GM19455 (cell line): ENCODE results near the gene ZNF536.
"Not testable (repeated sequence)": the region's sequence is repeated elsewhere in the genome, so short reads cannot be mapped to it uniquely, and the experiment has no call there.

Source experiments
- ATAC-seq: cut with Tn5 transposase; IDR thresholded peaks from one replicate; pipeline ENCODE4 v1.9.1; 2021; ENCODE audit not compliant: unreplicated experiment

ZNF536 gene

DNA sequence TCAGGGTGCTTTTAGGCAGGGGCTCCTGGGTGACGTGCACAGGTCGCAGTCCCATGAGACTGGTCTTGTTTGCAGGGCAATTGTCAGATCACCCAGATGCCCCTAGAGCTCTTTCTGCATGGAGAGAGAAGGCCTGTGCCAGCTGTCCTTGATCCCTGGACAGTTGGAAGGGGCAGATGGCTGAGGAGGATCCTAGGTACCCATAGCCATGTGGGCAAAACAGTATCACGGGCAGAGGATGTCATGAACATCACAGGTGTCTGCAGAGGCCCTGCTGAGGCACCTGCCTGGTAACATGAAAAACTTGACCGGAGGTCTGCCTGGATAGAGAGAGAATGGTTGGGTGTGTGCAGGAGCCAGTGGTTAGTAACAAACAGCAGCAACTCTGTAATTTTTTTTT, 99.3 kb downstream of the ZNF536 start:
- no peak for ATAC-seq

DNA sequence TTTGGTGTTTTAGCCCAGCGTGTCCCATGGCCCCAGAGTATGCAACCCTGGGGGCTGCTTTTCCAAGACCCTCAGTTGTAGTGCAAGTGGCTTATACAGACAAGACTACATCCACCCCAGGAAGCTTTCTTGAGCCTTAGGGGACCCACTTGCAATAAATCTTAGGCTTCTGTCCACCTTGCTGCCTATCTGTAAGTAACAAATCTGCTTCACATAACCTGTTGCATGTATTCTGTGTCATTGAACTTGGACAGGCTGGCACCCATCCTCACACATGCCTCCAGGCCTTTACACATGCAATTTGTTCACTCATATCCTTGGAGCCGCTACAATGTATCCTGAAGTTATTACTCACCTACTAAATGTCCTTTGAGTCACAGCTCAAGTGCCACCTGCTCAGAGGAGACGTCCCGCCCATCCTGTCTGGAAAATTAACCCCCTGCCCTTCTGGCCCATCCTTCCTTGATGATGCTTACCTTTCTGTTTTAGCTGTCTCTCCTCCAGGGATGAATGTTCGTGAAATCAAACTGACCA, 101.2 kb downstream of the ZNF536 start:
- ATAC-seq = no peak

DNA sequence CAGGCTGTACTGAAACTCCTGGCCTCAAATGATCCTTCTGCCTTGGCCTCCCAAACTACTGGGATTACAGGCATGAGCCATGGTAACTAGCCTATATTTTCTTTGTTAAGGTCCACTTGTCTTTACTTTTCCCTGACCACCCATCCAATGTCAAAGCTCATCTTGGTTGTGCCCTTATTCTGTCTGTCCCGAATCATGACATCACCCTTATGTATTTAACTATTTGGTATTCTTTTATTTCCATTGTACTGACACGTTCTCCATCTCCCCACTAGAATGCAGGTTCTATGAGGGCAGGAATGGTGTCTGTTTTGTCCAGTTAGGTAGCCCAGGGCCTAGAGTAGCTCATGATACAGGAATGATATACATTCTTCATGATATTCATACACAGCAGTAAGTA, 104.8 kb downstream of the ZNF536 start:
- no peak for ATAC-seq

DNA sequence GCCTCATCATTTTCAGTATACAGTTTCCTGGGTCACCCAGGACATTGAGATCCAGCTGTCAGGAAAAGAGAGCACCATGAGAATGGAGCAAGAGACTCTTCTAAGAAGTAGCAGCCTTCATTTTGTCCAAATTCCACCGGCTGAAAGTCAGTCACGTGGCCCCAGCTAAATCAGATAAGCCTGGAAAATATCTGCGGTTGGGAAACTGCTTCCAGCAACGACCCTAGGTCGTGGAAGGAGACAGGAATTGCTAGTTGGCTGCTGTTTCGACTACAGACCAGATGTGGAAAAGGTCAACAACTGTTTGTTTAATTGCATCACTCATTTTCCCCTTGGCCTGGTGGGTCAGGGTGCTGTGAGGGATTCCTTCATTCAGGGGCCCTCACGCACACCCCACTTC, 107.0 kb downstream of the ZNF536 start:
- no peak for ATAC-seq

DNA sequence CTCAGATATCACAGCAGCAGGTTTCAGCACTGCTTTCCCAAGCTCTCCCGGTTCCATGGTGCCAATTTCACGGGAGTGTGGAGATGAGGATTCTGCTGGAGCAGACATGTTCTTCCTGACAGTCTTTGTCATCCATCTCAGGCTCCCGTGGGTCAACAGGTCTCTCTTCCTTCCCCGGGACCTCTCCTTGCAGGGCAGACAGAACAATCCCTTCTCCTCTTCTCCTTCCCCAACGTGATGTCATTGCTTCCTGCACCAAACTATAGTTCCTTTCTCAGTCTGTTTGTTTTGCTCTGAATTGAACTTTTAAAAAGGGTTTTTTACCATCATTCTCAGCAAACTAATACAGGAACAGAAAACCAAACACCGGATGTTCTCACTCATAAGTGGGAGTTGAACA, 107.9 kb downstream of the ZNF536 start:
- ATAC-seq = no peak

DNA sequence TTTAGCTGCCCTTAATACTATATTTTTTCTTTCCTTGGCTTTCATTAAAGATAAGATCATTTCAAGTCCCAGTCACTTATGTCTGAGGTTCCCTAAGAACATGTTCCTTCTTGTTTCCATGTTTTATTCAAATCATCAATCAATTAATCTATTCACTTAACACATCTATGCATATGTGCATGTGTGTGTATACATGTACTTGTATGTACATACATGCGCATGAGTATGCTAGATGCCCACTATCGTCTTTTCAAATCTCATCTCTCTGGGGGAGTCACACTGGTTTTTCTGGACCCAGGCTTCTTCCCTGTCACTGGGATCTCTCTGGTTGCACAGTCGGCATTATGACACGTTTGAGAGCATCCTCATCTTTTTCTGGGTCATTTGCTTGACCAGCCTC, 108.9 kb downstream of the ZNF536 start:
- no peak for ATAC-seq

DNA sequence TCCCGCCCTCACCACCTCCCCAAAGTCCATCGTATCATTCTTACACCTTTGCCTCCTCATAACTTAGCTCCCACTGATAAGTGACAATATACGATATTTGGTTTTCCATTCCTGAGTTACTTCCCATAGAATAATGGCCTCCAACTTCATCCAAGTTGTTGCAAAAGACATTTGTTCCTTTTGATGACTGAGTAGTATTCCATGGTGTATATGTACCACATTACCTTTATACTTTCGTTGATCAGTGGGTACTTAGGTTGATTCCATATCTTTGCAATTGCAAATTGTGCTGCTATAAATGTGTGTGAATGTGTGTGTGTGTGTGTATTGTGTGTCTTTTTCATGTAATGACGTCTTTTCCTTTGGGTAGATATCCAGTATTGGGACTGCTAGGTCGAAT, 109.6 kb downstream of the ZNF536 start:
- no peak for ATAC-seq

DNA sequence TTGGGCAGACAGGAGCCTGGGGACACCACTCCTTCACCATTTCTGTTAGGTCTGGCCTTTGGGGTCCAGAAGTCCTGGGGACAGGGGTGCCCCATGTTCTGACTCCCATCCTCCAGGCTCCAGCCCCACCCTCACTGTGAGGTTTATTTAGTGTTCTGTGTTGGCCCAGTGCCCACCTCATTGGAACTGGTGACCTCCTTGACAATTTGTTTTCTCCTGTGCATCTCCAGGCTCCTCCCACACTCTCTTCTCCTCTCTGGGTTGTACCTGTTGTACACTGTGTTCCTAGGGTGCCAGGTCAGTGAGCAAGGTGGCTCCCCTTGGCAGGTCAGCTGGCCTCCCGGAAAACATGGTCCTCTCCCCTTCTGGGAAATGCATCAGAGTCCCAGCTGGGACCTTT, 110.8 kb downstream of the ZNF536 start:
- no peak for ATAC-seq

DNA sequence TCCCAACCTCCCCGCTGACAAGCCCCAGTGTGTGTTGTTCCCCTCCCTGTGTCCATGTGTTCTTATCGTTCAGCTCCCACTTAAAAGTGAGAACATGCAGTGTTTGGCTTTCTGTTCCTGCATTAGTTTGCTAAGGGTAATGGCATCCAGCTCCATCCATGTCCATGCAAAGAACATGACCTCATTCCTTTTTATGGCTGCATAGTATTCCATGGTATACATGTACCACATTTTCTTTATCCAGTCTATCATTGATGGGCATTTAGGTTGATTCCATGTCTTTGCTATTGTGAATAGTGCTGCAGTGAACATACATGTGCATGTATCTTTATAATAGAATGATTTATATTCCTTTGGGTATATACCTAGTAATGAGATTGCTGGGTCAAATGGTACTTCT, 114.1 kb downstream of the ZNF536 start:
- not testable (repeated sequence) for ATAC-seq

DNA sequence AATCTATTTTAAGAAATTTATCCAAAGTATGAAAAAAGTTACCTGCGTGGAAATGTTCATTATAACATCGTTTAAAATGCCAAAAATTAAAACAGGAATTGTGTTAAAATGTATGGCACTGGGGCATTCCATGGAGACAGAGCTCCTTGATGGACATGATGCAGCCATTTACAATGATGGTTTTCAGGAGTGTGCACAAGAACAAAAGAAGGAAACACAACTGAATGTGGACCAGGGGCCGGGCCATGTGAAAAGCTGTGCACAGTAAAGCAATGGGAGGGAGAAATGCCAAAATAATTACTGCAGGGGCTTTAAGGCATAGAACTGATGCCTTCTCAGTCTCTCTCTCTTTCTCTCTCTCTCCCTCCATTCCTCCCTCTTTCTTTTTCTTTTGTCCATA, 115.0 kb downstream of the ZNF536 start:
- ATAC-seq = no peak

DNA sequence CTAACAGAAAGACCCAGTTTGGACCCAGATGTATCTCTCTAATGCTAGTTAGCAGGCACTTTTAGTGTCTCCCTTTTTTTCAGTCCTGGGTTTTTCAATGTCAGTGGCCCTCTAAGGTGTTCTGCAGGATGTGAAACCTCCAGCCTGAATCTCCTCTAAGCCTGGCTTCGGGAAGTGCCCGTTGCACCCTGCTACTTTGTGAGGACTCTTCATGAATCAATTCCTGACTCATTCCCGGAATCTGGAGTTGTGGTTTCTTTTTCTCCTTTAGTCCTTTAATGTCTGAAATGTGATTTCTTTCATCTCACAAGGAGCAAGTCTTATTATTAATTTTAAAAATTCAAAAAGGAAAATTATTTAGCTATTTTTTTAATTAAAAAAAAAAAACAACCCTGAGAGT, 116.0 kb downstream of the ZNF536 start:
- no peak for ATAC-seq

DNA sequence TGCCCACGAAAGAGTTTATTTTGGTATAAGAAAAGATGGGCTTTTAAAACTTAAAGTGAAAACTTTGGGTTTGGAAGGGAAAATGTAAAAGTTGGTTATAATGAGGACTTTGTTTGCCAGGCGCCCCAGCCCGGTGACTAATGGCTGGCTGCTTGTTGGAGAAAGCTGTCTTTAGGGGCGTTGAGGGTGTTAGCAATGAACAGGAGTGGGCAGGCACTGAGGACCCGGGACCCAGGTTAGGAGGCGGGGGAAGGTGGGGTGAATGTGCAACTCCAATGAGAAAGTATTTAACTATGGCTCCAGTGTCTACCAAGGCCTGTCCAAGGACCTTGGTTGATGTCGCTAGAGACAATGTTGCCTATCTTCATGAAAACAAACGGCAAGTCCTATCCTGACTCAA, 118.6 kb downstream of the ZNF536 start:
- ATAC-seq = no peak

DNA sequence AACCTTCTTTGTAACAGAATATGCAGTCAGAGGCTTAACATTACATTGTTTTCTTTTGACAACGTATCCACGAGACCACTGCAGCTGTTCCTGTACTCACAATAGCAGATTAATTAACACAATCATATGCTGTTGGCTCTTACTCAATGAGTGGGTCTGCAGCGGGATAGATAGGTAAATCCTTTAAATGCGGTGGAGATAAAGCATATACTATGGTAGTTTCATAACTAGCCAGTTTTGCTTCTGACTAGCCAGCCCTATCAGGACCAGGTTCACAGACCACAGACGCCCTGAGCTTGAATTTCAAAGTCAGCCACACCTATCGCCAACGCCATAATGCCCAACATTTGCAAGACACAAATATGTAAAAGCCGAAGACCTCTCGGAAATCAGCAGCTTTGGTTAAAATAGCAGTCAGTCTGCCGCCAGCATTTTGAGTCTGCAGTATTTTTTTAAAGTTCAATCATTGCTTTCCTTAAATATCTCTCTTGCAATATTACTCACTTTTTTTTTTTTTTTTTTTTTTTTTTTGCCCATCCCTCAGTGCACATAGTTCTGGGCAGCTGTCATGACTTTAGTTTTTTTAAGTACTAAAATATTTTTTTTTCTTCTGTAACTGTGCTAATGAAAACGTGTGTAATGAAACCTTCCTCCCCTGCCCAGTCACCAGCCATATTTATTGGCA, 120.5 kb downstream of the ZNF536 start:
- ATAC-seq = no peak

DNA sequence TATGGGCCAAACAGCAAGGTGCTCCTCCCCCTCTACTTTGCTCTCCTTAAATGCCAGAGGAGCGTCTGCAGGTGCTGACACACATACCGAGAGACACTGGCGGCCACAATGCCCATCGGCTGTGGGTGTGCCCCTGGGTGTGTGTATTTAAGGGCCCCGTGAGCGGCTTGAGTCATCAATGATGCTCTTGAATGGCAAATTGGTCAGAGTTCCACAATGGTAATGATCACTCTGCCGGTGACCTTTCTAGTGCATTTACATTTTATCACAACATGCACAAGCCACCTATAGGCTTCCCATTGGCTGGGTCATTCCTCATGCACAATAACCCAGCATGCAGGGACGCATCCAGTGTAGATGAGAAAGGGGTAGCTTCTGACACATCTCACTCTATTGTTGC, 124.8 kb downstream of the ZNF536 start:
- no peak for ATAC-seq

DNA sequence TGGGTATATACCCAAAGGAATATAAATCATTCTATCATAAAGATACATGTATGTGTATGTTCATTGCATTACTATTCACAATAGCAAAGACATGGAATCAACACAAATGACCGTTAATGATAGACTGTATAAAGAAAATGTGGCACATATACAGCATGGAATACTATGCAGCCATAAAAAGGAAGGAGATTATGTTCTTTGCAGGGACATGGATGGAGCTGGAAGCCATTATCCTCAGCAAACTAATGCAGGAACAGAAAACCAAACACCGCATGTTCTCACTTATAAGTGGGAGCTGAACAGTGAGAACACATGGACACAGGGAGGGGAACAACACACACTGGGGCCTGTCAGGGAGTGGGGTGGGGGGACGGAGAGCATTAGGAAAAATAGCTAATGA, 125.9 kb downstream of the ZNF536 start:
- not testable (repeated sequence) for ATAC-seq

DNA sequence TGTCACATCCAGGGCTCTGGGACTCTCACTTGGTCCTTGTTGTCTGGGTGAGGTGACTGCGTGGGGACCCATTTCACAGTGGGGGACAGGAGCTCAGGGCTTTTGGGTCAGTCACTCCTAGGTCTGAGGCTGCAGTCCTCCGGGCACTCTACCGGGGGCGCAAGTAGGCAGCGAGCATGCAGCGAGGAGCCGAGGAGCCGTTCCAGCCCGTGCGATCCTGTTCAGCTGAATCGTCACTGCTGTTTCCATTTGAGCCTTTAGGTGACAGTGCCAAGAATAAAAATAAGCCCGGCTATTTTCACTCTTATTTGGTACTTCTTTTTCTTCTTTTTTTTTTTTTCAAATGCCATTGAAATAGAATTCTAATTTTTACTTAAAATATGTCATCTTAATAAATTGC, 126.5 kb downstream of the ZNF536 start:
- ATAC-seq = no peak

DNA sequence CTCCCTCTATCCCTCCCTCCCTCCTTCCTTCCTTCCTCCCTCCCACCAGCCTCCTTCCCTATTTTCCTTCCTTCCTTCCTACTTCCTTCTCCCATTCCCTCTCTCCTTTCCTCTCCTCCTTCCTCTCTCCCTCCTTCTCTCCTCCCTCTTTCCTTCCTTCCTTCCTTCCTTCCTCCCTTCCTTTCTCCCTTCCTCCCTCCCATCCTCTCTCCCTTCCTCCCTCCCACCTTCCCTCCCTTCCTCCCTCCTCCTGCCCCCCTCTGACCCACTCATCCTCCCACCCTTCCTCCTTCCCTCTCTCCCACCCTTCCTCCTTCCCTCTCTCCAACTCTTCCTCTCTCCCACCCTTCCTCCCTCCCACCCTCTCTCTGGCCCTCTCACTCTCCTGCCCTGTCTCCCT, 132.1 kb downstream of the ZNF536 start:
- no peak for ATAC-seq

DNA sequence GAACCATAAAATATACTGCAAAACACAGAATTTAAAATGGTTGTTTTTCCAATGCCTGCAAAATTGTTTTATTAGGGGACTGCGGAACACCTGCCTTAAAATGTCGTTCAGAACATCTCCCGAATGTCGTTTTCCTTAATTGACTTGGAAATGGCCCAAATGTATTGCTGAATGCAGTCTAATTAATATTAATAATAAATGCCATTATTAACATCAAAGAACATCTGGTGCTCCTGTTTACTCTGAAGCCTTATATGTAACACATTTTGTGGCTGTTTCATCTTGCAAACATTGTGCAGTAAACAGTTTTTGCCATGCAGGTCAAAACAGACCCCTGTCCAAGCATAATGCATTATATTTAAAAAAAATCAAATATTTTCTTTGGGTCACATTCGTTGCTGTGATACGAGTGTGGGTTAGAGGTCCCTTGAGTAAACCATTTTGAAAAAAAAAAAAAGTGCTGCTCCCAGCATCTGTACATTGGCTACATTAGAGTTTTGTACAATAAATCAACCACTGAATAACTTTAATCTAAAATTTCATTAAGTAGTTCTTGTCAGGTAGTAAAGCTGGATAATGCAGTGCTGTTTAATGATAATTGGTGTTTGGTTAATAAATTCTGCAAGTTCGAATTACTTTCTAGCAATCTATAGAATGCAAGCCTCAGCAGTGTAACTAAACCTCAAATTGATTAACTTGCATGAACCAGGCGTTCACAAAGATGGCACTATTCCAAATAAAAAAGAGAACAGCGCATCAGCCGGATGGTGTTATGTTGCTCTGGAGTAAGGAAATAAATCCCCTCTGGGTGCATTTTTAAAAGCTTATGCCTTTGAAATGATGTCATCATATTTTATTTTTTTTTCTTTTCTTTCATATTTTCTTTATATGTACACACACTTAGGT, 140.2 kb downstream of the ZNF536 start:
- no peak for ATAC-seq

DNA sequence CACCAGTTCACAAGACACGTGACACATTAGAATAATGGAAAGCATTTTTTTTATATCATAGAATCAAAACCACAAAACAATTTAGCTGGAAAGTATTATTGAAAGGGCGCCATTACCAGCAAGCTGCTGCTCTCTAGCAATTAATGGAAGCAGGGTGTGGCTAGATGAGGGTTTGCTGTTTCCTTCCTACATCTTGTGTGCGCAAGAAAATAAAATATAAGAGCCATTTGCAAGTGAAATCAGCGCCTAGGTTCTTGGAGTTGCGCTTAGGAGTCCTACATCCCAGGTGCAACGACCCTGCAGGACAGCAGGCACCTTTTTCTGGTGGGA, 140.9 kb downstream of the ZNF536 start:
- ATAC-seq = no peak

DNA sequence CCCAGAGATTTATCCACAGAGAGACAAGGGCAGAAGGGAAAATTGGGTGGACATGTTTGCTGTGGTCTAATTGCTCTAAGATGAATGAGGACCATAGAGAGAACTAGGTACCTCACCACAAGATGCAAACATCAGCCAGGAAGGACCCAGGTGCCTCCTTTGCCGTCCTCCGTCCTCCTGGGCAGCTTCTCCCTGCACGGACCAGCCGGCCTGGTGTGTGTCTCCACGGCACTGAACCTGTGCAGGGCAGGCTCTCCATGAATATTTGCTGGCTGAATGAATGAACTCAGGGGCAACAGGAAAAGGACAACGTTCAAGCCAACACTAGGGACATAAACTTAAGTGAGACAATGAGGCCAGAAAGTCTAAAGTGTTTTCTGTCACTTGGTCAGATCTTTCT, 143.9 kb downstream of the ZNF536 start:
- ATAC-seq = no peak

DNA sequence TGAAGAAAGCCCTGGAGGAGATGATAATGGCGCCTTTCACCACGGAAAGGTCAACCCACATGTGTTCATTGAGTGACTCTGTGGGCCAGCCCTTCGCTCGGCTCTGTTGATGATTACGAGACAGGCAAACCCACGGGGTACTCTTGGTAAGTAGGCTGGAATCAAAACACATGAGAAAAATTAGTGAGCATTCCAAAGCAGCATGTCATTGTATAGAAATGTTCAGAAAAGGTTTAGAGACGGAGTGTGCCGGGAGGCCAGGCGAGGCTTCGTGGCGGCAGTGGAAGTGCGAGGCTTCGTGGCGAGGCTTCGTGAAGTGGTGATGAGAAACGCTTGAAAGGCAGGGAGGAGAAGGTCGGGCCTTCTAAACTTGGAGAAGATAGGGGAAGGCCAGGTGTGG, 144.3 kb downstream of the ZNF536 start:
- no peak for ATAC-seq

DNA sequence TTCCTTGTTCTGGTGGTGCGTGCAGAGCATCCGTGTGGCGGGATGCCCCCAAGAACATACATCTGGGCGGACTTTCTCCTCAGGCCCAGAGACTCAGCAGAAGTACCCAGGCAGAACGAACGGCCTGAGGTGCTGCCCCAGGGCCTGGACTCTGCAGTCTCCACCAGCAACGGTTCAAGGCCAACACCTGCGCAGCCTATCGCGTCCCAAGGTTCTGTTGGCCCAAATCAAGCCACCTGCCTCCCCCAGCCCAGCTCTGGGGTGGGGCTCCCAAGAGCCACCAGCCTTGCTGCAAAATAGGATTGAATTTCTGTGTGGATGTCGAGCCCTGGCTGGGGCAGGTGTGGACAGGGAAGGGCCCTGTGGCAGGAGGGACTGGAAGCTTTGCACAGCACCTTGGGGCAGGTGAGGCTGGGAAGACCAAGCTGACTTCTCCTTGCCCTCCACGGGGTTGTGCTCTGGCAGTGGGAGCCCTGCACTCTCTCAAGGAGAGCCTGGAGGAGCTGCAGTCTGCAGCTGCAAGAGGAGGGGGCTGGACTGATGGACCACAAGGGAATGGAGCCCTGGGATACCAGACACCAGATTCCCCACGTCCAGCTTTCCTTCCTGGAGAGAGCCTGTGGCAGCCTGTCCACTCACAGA, 146.9 kb downstream of the ZNF536 start:
- no peak for ATAC-seq
